Tibial nerve (tissue), 4 donors: ENCODE measurements around the gene DHRS9. TPM values are rescaled to one million over a fixed set of nuclear protein-coding genes. Genes with fewer than 3 reads are reported as not detected.

Experiments used
- DNase-seq, 2 donors: peaks; one replicate each; pipeline ENCODE4 v3.0.0-alpha.2; 2019; ENCODE audit warnings: low spot score in 2 of 2
- H3K27ac ChIP-seq, 4 donors: fragments of 200-600 bp; sonication (generic) in 3 of 4; one replicate each; pipeline ENCODE4 v1.5.1; 2017 to 2019; ENCODE audit warnings: mild to moderate bottlenecking in 1 of 4
- H3K27me3 ChIP-seq, 2 donors: fragments of 200-600 bp; sonication (generic) in 1 of 2; one replicate each; pipeline versions ENCODE4 v1.5.1 to v1.6.0; 2017 to 2019
- H3K36me3 ChIP-seq, 3 donors: fragments of 200-600 bp; sonication (generic); one replicate each; pipeline ENCODE4 v1.5.1; 2018 to 2019
- H3K4me1 ChIP-seq, 4 donors: fragments of 200-600 bp; sonication (generic) in 3 of 4; one replicate each; pipeline ENCODE4 v1.5.1; 2017 to 2019
- H3K4me3 ChIP-seq, 4 donors: fragments of 200-600 bp; sonication (generic) in 3 of 4; one replicate each; pipeline ENCODE4 v1.5.1; 2017 to 2019; ENCODE audit warnings: mild to moderate bottlenecking in 1 of 4, moderate library complexity in 1 of 4
- H3K9me3 ChIP-seq, 4 donors: fragments of 200-600 bp; sonication (generic) in 3 of 4; one replicate each; pipeline ENCODE4 v1.5.1; 2017 to 2019
- EP300 ChIP-seq, 2 donors: sonication (generic); formaldehyde crosslinking; IDR thresholded peaks; one replicate each; pipeline ENCODE4 v1.6.1; 2017; ENCODE audit warnings: antibody characterized with exemption in 2 of 2, mild to moderate bottlenecking in 1 of 2
- POLR2A ChIP-seq, 2 donors: fragments of 450-650 bp; IDR thresholded peaks; one replicate each; pipeline ENCODE4 v1.6.1; 2017; ENCODE audit warnings: antibody characterized with exemption in 2 of 2, mild to moderate bottlenecking in 2 of 2, moderate library complexity in 2 of 2
- WGBS, 2 donors: methylation state at CpG; one replicate each; pipeline ENCODE4 v1.1.5; 2018; 5-methylcytosine and 5-hydroxymethylcytosine counted together
- total RNA-seq, 4 donors: library from RNA; depleted of rRNA; stranded (reverse); fragments of >200 nt; gene quantifications; one replicate each; pipeline ENCODE4 v1.1.0, GENCODE V29; 2016
- TF ChIP-seq, protein P1 (sequence below), 5 experiments: fragments of 200-600 bp in 3 of 5; fragments of 450-650 bp in 2 of 5; sonication (generic) in 3 of 5; IDR thresholded peaks; one replicate each; pipeline ENCODE4 v1.5.1; 2016 to 2019; ENCODE audit warnings: antibody characterized with exemption in 5 of 5, mild to moderate bottlenecking in 3 of 5, moderate library complexity in 2 of 5

DHRS9 gene
- total RNA-seq: under 1 TPM in 3 of 4 donors, not detected in 1; 0.21 to 0.59 (median 0.22) TPM

GRCh38 chr2:169069341-169069740, at the start of gene DHRS9:
Gene DHRS9, plus strand, starts transcription at chr2:169069563. Its CDS starts 12,019 bp downstream, at chr2:169081582.
- H3K4me1 ChIP-seq: no peaks in the 10 kb centered on the region
- H3K4me3 ChIP-seq: no peak within 1 kb of the TSS
- H3K36me3 ChIP-seq: no peaks in the 10 kb centered on the region
- TF ChIP-seq EP300 (IDR thresholded peaks at IDR 0.05): no peak
- TF ChIP-seq, protein P1, sequence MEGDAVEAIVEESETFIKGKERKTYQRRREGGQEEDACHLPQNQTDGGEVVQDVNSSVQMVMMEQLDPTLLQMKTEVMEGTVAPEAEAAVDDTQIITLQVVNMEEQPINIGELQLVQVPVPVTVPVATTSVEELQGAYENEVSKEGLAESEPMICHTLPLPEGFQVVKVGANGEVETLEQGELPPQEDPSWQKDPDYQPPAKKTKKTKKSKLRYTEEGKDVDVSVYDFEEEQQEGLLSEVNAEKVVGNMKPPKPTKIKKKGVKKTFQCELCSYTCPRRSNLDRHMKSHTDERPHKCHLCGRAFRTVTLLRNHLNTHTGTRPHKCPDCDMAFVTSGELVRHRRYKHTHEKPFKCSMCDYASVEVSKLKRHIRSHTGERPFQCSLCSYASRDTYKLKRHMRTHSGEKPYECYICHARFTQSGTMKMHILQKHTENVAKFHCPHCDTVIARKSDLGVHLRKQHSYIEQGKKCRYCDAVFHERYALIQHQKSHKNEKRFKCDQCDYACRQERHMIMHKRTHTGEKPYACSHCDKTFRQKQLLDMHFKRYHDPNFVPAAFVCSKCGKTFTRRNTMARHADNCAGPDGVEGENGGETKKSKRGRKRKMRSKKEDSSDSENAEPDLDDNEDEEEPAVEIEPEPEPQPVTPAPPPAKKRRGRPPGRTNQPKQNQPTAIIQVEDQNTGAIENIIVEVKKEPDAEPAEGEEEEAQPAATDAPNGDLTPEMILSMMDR (IDR thresholded peaks at IDR 0.05): no peak
- H3K27me3 ChIP-seq: no peaks in the 10 kb centered on the region
- no peaks in the 10 kb centered on the region for H3K9me3 ChIP-seq
- 68 to 69% methylated on average over 5 of the region's 5 CpGs for WGBS, 2 donors
- DNase-seq: no peak
- no peak within 1 kb of the TSS for H3K27ac ChIP-seq

- no peaks in the 10 kb centered on the region for H3K27me3 ChIP-seq
- H3K36me3 ChIP-seq: no peaks in the 10 kb centered on the region
- no peak overlapping the region for H3K27ac ChIP-seq
- no peak for TF ChIP-seq POLR2A (IDR thresholded peaks at IDR 0.05)
- TF ChIP-seq, protein P1 (IDR thresholded peaks at IDR 0.05): no peak
- H3K9me3 ChIP-seq: no peaks in the 10 kb centered on the region
- H3K4me3 ChIP-seq: no peak overlapping the region
- WGBS, 2 donors: 54 to 69% methylated on average over 3 of the region's 3 CpGs
- H3K4me1 ChIP-seq: no peaks in the 10 kb centered on the region
- no peak for DNase-seq
Observed at GRCh38 chr2:169023161-169023560, 46.2 kb upstream of the DHRS9 start.

DNA sequence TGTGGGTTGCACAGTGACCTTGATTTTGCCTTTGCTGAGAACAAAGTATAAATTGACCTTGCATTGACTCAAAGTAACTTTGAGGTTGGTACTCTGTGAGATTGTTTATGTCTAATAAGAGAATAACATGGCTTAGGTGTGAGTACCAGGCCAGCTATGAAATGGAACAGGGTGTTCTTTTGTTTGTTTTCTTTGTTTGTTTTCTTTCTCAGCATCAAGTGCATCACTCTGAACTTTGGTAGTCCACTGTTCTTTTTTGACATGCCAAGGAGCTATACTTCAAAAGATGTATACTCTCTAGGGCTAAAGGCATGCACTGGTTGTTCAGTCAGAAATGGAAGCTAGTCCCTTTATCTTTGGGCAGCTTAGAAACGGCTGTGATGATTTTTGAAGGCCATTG, 43.3 kb upstream of the DHRS9 start:
- Histone ChIP-seq H3K36me3 (no peaks in the 10 kb centered on the region), H3K4me1 (no peaks in the 10 kb centered on the region), H3K27ac (no peak overlapping the region), H3K27me3 (no peaks in the 10 kb centered on the region), H3K4me3 (no peak overlapping the region), H3K9me3 (no peaks in the 10 kb centered on the region)
- DNase-seq: no peak
- 53 to 75% methylated on average over 1 of the region's 1 CpG for WGBS, 2 donors
- TF ChIP-seq, protein P1 (IDR thresholded peaks at IDR 0.05): no peak
- TF ChIP-seq EP300 (IDR thresholded peaks at IDR 0.05) (no peak), POLR2A (IDR thresholded peaks at IDR 0.05) (no peak)

- TF ChIP-seq, protein P1 (IDR thresholded peaks at IDR 0.05): no peak
- TF ChIP-seq POLR2A (IDR thresholded peaks at IDR 0.05) (no peak), EP300 (IDR thresholded peaks at IDR 0.05) (no peak)
- 82 to 85% methylated on average over 3 of the region's 3 CpGs for WGBS, 2 donors
- H3K9me3 ChIP-seq: no peaks in the 10 kb centered on the region
- H3K27me3 ChIP-seq: no peaks in the 10 kb centered on the region
- no peak overlapping the region for H3K27ac ChIP-seq
- no peaks in the 10 kb centered on the region for H3K36me3 ChIP-seq
- H3K4me3 ChIP-seq: no peak overlapping the region
- no peaks in the 10 kb centered on the region for H3K4me1 ChIP-seq
- no peak for DNase-seq
Observed at GRCh38 chr2:169027234-169027633, 42.1 kb upstream of the DHRS9 start.

DNA sequence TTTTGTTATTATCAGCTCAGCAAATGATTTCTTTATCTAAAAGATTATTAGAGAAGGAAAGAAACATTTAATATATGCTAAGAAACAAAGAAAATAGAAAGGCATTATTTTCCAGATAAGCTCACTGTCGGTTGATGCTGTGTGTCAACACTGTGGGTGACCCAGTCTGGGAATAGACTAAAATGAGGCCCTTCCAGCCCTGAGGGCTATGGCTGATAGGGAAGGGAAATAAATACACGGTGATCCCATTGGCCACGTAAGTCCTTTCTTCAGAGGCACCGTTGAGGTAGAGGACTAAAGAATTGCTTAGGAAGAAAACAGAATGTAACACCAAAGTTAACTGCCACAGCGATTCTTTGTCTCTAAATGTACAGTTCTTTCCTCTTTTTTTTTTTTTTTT, 40.0 kb upstream of the DHRS9 start:
- no peak for DNase-seq
- no peak for TF ChIP-seq EP300 (IDR thresholded peaks at IDR 0.05)
- no peak for TF ChIP-seq POLR2A (IDR thresholded peaks at IDR 0.05)
- TF ChIP-seq, protein P1 (IDR thresholded peaks at IDR 0.05): no peak
- H3K27me3 ChIP-seq: no peaks in the 10 kb centered on the region
- no peaks in the 10 kb centered on the region for H3K4me1 ChIP-seq
- no peaks in the 10 kb centered on the region for H3K36me3 ChIP-seq
- H3K4me3 ChIP-seq: no peak overlapping the region
- no peak overlapping the region for H3K27ac ChIP-seq
- 80 to 82% methylated on average over 5 of the region's 5 CpGs for WGBS, 2 donors
- no peaks in the 10 kb centered on the region for H3K9me3 ChIP-seq
